Parathyroid adenoma (tissue), 2 donors: ENCODE results near the gene PTPRZ1.

Experiments used
- H2AFZ ChIP-seq: fragments of 300-600 bp; sonication (generic); one replicate; pipeline ENCODE4 v1.7.0; 2017; ENCODE audit warnings: antibody characterized with exemption, mild to moderate bottlenecking
- H3K27ac ChIP-seq: fragments of 300-600 bp; sonication (generic); one replicate; pipeline ENCODE4 v1.7.0; 2017
- H3K27me3 ChIP-seq: fragments of 300-600 bp; sonication (generic); one replicate; pipeline ENCODE4 v1.7.0; 2017; ENCODE audit warnings: low read length; ENCODE audit not compliant: control insufficient read depth, insufficient read depth
- H3K36me3 ChIP-seq: fragments of 300-600 bp; sonication (generic); one replicate; pipeline ENCODE4 v1.7.0; 2017; ENCODE audit warnings: low read length; ENCODE audit not compliant: control insufficient read depth, insufficient read depth
- H3K4me1 ChIP-seq: fragments of 300-600 bp; sonication (generic); one replicate; pipeline ENCODE4 v1.7.0; 2017; ENCODE audit warnings: control low read depth
- H3K4me2 ChIP-seq: fragments of 300-600 bp; sonication (generic); one replicate; pipeline ENCODE4 v1.7.0; 2017; ENCODE audit warnings: low read length
- H3K4me3 ChIP-seq: fragments of 300-600 bp; sonication (generic); one replicate; pipeline ENCODE4 v1.7.0; 2017; ENCODE audit warnings: low read depth, low read length
- H3K79me2 ChIP-seq: fragments of 300-600 bp; sonication (generic); one replicate; pipeline ENCODE4 v1.7.0; 2017; ENCODE audit warnings: control low read depth
- H3K9ac ChIP-seq: fragments of 300-600 bp; sonication (generic); one replicate; pipeline ENCODE4 v1.7.0; 2017; ENCODE audit warnings: mild to moderate bottlenecking
- H3K9me3 ChIP-seq: fragments of 300-600 bp; sonication (generic); one replicate; pipeline ENCODE4 v1.7.0; 2017; ENCODE audit warnings: low read length; ENCODE audit not compliant: control insufficient read depth
- TF ChIP-seq, protein P1 (sequence below): fragments of 300-600 bp; sonication (generic); IDR thresholded peaks from one replicate; pipeline ENCODE4 v1.7.0; 2017; ENCODE audit warnings: antibody characterized with exemption, mild to moderate bottlenecking
- donor health status: primary hyperparathyroidism.

The PTPRZ1 gene

DNA sequence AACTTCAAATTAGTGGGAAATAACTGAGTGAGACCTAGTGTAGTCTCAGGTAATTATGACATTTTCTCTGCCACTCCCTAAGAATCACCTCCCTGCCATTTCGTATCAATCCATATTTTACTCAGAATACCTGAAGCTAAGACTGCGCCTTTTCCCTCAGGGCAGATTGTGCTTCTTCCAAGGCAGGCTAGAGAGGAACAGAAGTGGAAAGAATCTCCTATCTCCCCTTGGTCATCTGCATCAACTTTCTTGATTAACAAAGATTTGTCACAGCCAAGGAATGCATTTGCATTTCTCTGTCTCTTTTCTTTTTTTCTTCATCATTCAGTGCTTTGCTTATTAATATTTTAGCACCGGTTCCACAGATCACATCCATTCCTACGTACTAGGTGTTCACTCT lies 119.1 kb downstream of the PTPRZ1 start:
- H3K79me2 ChIP-seq: no peaks in the 10 kb centered on the region
- H3K27me3 ChIP-seq: no peaks in the 10 kb centered on the region
- H3K4me2 ChIP-seq: no peak overlapping the region
- H3K27ac ChIP-seq: no peak overlapping the region
- TF ChIP-seq, protein P1, sequence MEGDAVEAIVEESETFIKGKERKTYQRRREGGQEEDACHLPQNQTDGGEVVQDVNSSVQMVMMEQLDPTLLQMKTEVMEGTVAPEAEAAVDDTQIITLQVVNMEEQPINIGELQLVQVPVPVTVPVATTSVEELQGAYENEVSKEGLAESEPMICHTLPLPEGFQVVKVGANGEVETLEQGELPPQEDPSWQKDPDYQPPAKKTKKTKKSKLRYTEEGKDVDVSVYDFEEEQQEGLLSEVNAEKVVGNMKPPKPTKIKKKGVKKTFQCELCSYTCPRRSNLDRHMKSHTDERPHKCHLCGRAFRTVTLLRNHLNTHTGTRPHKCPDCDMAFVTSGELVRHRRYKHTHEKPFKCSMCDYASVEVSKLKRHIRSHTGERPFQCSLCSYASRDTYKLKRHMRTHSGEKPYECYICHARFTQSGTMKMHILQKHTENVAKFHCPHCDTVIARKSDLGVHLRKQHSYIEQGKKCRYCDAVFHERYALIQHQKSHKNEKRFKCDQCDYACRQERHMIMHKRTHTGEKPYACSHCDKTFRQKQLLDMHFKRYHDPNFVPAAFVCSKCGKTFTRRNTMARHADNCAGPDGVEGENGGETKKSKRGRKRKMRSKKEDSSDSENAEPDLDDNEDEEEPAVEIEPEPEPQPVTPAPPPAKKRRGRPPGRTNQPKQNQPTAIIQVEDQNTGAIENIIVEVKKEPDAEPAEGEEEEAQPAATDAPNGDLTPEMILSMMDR: no peak
- no peak overlapping the region for H3K9ac ChIP-seq
- H3K4me1 ChIP-seq: no peaks in the 10 kb centered on the region
- H3K9me3 ChIP-seq: no peaks in the 10 kb centered on the region
- H2AFZ ChIP-seq: no peak overlapping the region
- no peak overlapping the region for H3K4me3 ChIP-seq
- no peaks in the 10 kb centered on the region for H3K36me3 ChIP-seq

DNA sequence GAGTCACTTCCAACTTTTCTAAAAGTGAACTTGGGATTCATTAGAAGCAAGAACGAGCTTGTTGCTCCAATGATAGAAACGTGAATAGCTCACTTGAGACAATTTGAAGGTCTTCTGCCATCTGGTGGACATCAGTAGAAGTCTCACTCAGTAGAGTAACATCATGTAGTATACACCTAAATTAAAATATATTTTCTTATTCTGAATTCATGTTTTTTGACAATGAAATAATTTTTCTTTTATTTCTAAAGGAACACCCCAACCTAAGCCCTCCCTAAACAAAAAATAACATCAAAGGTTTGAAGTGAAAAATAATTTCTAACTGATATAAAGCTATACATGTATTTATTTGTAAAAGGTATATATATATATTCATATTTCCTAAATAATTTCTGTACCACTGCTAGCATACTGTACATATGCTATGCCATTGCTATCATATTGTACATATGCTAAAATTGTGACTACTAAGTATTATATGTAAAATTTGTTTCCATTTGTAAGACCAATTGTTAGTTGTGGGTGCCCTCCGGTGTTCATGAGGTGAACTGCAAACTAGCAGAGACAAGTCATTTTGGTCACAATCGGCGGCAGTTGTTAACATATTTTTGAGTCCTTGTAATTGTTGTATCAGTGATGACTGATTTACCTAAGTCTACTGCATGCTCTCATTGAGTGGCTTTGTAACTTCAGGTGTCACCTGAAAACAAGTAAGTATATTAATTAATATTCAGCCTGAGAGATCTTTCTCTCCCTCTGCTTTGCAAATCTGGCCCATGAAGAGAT lies 121.9 kb downstream of the PTPRZ1 start:
- H3K4me3 ChIP-seq: no peak overlapping the region
- H3K9me3 ChIP-seq: no peaks in the 10 kb centered on the region
- H3K36me3 ChIP-seq: no peaks in the 10 kb centered on the region
- H3K27ac ChIP-seq: no peak overlapping the region
- H3K4me1 ChIP-seq: no peaks in the 10 kb centered on the region
- no peak overlapping the region for H2AFZ ChIP-seq
- H3K9ac ChIP-seq: no peak overlapping the region
- TF ChIP-seq, protein P1: peak; percentile 19
- no peaks in the 10 kb centered on the region for H3K27me3 ChIP-seq
- H3K79me2 ChIP-seq: no peaks in the 10 kb centered on the region
- H3K4me2 ChIP-seq: no peak overlapping the region

DNA sequence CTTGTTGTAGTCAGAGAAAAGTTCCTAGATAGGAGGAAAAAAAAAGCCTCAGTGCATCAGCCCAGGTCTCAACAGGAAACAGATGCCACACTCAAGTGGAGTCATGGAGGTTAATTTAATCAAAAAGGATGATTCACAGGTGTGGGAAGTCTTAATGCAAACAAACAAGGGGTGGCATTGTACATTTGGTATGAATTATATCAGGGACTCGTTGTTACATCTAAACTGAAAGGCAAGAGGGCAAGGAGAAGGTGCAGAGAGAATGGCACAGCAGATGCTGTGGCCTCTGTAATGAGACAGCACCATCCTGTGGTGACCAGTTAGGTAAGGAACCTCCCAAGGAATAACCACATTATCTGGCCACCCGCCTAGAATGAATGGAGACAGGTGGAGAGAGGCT lies 133.7 kb downstream of the PTPRZ1 start:
- H3K27ac ChIP-seq: no peak overlapping the region
- no peaks in the 10 kb centered on the region for H3K4me1 ChIP-seq
- no peaks in the 10 kb centered on the region for H3K9me3 ChIP-seq
- no peaks in the 10 kb centered on the region for H3K79me2 ChIP-seq
- H3K4me3 ChIP-seq: no peak overlapping the region
- H3K27me3 ChIP-seq: no peaks in the 10 kb centered on the region
- no peak overlapping the region for H3K9ac ChIP-seq
- TF ChIP-seq, protein P1: no peak
- no peak overlapping the region for H3K4me2 ChIP-seq
- no peak overlapping the region for H2AFZ ChIP-seq
- H3K36me3 ChIP-seq: no peaks in the 10 kb centered on the region

DNA sequence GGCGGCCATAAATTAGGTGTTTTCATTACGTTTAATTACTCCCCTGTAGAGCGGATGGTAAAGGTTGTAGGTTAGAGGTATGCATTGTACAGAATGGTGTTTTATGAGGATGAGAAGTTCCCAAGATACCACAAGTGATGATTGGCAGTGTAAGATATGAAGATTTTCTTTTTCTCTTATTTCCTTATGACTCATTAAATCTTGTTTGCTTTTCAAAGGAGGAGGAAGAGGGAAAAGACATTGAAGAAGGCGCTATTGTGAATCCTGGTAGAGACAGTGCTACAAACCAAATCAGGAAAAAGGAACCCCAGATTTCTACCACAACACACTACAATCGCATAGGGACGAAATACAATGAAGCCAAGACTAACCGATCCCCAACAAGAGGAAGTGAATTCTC lies 137.2 kb downstream of the PTPRZ1 start:
- Histone ChIP-seq H2AFZ (no peak overlapping the region), H3K4me2 (no peak overlapping the region), H3K27ac (no peak overlapping the region), H3K79me2 (no peaks in the 10 kb centered on the region), H3K36me3 (no peaks in the 10 kb centered on the region), H3K4me3 (no peak overlapping the region), H3K4me1 (no peaks in the 10 kb centered on the region), H3K9me3 (no peaks in the 10 kb centered on the region), H3K9ac (no peak overlapping the region), H3K27me3 (no peaks in the 10 kb centered on the region)
- TF ChIP-seq, protein P1: no peak

DNA sequence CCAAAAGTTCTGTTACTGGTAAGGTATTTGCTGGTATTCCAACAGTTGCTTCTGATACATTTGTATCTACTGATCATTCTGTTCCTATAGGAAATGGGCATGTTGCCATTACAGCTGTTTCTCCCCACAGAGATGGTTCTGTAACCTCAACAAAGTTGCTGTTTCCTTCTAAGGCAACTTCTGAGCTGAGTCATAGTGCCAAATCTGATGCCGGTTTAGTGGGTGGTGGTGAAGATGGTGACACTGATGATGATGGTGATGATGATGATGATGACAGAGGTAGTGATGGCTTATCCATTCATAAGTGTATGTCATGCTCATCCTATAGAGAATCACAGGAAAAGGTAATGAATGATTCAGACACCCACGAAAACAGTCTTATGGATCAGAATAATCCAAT lies 140.1 kb downstream of the PTPRZ1 start:
- TF ChIP-seq, protein P1: no peak
- Histone ChIP-seq H3K9me3 (no peaks in the 10 kb centered on the region), H3K9ac (no peak overlapping the region), H3K4me3 (no peak overlapping the region), H3K27me3 (no peaks in the 10 kb centered on the region), H3K27ac (no peak overlapping the region), H3K36me3 (no peaks in the 10 kb centered on the region), H3K4me1 (no peaks in the 10 kb centered on the region), H3K79me2 (no peaks in the 10 kb centered on the region), H2AFZ (no peak overlapping the region), H3K4me2 (no peak overlapping the region)
